Naive thymus-derived CD8-positive, alpha-beta T cell (primary cell): Measurements from ENCODE around the gene WAC. TPM values are rescaled to one million over a fixed set of nuclear protein-coding genes. Genes with fewer than 3 reads are reported as not detected.

Experiments
- ATAC-seq, 2 donors: fragments of 150-1000 bp; cut with Tn5 transposase in 1 of 2; sonication (Bioruptor Pico), chemical (Tn5 transposase) in 1 of 2; 1 replicate in 1 of 2; 2 replicates in 1 of 2; pipeline ENCODE4 v1.10.0; 2021; ENCODE audit warnings: mild to moderate bottlenecking in 2 of 2, moderate library complexity in 2 of 2
- POLR2A ChIA-PET: fragments of 350-600 bp; sonication (Branson Sonifier 250); formaldehyde crosslinking; loops from one replicate; lab custom pipeline; 2021; ENCODE audit warnings: antibody characterized with exemption; lab: Charles Lee
- DNase-seq, 10 donors: peaks; one replicate each; pipeline versions ENCODE4 v3.0.0 to v3.0.0-alpha.2; 2020 to 2022
- H3K27ac Mint-ChIP-seq, 10 donors: one replicate each; pipeline ENCODE4 v1.8.0; 2020 to 2022; ENCODE audit warnings: mild to moderate bottlenecking in 10 of 10, mixed read lengths in 10 of 10, moderate library complexity in 4 of 10, inconsistent platforms in 1 of 10
- H3K27me3 Mint-ChIP-seq, 5 donors: one replicate each; pipeline ENCODE4 v1.8.0; 2021 to 2022; ENCODE audit warnings: mixed read lengths in 5 of 5
- H3K36me3 Mint-ChIP-seq, 3 donors: one replicate each; pipeline ENCODE4 v1.8.0; 2020 to 2022; ENCODE audit warnings: mixed read lengths in 3 of 3, mild to moderate bottlenecking in 2 of 3, inconsistent platforms in 1 of 3
- H3K4me1 Mint-ChIP-seq, 4 donors: one replicate each; pipeline ENCODE4 v1.8.0; 2021 to 2022; ENCODE audit warnings: mixed read lengths in 4 of 4
- H3K4me3 Mint-ChIP-seq, 10 donors: one replicate each; pipeline ENCODE4 v1.8.0; 2020 to 2022; ENCODE audit warnings: mild to moderate bottlenecking in 10 of 10, mixed read lengths in 10 of 10, moderate library complexity in 6 of 10, inconsistent platforms in 1 of 10
- H3K9me3 Mint-ChIP-seq, 9 donors: one replicate each; pipeline ENCODE4 v1.8.0; 2020 to 2022; ENCODE audit warnings: mixed read lengths in 9 of 9, mild to moderate bottlenecking in 3 of 9, inconsistent platforms in 1 of 9, moderate library complexity in 1 of 9
- polyA plus RNA-seq, 3 donors: library from polyadenylated mRNA; unstranded; fragments of 300-500 nt; fragmentation: Illumina TruSeq; gene quantifications; one replicate each; pipeline ENCODE4 v1.2.3, GENCODE V29; 2021
- total RNA-seq, 8 experiments: library from RNA in 2 of 8; stranded (reverse) in 2 of 8; gene quantifications; one replicate each; pipeline ENCODE4 v1.2.3 and lab custom pipeline; 2021 to 2026

WAC gene
- total and polyA plus RNA-seq, 5 experiments from 2014 or later, result 84.2 to 213 (median 108) TPM

DNA sequence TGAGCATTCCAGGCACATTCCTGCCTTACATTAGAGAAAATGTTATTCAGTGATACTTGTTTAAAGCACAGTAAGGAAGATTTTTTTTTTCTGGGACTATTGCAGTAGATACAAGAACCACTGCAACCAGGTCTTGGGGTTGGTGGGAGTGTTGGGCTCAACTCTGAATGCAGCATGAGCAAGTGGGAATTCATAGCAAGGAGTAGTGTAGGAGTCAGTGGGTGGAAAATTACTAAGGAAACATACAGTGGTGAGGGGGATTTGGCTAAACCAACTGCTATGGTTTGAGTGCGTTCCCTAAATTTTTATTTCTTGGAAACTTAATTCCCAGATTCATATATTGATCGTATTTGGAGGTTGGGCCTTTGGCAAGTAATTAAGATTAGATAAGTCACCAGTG lies 22.4 kb downstream of the WAC start:
- POLR2A ChIA-PET, result no interaction called here
- Mint-ChIP-seq H3K4me1 (peaks cover 51 to 95% (median 89%) of the 10 kb centered on the region in 4 donors), H3K9me3 (no peaks in the 10 kb centered on the region), H3K27me3 (no peaks in the 10 kb centered on the region), H3K36me3 (peaks cover 16 to 90% (median 20%) of the 10 kb centered on the region in 3 donors), H3K27ac (peak overlapping the region in 6 of 10 donors; percentile 9 to 68 (median 30)), H3K4me3 (peak overlapping the region in 7 of 10 donors; percentile 23 to 58 (median 45))
- ATAC-seq (no peak), DNase-seq (no peak)

DNA sequence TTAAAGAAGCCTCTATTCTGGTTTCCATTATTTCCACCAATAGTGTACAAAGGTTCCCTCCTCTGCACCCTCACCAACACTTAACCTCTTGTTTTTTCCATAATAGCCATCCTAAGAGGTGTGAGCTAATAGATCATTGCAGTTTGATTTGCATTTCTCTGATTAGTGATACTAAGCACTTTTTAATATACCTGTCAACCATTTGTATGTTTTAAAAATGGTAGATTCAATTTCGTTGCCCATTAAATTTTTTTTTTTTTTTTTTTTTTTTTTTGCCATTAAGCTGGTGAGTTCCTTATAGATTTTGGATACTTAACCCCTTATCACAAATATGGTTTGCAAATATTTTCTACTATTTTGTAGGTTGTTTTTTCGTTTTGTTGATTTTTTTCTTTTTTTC lies 23.2 kb downstream of the WAC start:
- H3K4me1 Mint-ChIP-seq, result peaks cover 52 to 95% (median 89%) of the 10 kb centered on the region in 4 donors
- ATAC-seq, result no peak
- no peaks in the 10 kb centered on the region for H3K27me3 Mint-ChIP-seq
- peaks cover 16 to 90% (median 25%) of the 10 kb centered on the region in 3 donors for H3K36me3 Mint-ChIP-seq
- no peak for DNase-seq
- H3K27ac Mint-ChIP-seq, result no peak overlapping the region
- H3K4me3 Mint-ChIP-seq, result peak overlapping the region in 1 of 10 donors; percentile 2
- H3K9me3 Mint-ChIP-seq, result no peaks in the 10 kb centered on the region
- POLR2A ChIA-PET, result interaction anchor here (1.5 kb wide), 1 partner anchor 24 kb away, joined by 6 read pairs; the partner anchor contains the start of gene WAC

DNA sequence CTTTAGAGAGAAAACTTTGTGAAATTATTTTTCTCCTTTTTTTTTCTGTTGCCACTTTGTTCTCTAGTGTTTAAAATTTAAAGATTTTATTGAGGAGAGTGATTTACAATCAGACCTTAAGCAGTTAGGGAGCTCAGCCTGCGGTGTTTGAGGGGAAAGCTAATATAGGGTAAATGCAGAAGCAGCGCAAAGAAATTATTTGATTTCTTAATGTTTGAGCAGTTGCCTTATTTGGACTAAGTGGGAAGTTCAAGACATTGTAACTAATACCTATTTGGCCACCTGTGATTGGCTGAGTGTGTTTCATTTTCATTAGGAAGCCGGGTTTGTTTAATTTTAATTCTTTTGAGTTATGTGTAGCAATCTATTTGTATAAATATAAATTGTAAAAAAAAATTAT lies 25.3 kb downstream of the WAC start:
- POLR2A ChIA-PET, result no interaction called here
- Mint-ChIP-seq H3K27me3 (no peaks in the 10 kb centered on the region), H3K9me3 (no peaks in the 10 kb centered on the region), H3K4me1 (peaks cover 41 to 93% (median 83%) of the 10 kb centered on the region in 4 donors), H3K36me3 (peaks cover 16 to 89% (median 34%) of the 10 kb centered on the region in 3 donors), H3K27ac (peak overlapping the region in 2 of 10 donors; percentile 9 to 46), H3K4me3 (peak overlapping the region in 4 of 10 donors; percentile 8 to 43 (median 20))
- ATAC-seq, result no peak
- no peak for DNase-seq

DNA sequence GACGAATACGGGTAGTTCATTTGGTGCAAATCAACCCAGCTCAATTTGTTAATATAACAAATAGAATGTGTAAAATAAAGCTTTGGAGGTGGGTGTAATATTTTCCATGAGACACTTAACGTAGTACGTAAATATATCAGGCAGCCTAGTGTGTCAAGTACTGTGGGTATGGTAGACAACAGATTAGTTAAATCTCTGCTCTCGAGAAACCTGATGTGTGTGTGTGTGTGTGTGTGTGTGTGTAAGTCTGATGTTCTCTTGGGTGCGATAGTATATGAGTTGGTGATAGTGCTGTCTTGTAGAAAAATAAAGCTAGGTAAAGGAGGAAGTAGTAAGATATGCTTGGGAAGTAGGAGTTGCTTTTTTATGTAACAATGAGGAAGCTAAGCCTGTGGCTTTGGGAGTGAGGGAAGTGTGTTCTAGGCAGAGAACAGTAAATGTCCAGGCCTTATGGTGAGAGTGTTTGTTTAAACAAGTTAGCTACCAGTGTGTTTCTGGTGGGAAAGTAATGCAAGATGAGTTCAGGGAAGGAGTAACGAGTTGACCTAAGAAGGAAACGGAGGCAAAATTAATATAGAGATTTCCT lies 26.1 kb downstream of the WAC start:
- ATAC-seq (no peak), DNase-seq (no peak)
- peaks cover 16 to 89% (median 34%) of the 10 kb centered on the region in 3 donors for H3K36me3 Mint-ChIP-seq
- no peaks in the 10 kb centered on the region for H3K27me3 Mint-ChIP-seq
- peaks cover 43 to 90% (median 80%) of the 10 kb centered on the region in 4 donors for H3K4me1 Mint-ChIP-seq
- no peaks in the 10 kb centered on the region for H3K9me3 Mint-ChIP-seq
- POLR2A ChIA-PET, result no interaction called here
- peak overlapping the region in 6 of 10 donors; percentile 4 to 53 (median 27) for H3K27ac Mint-ChIP-seq
- H3K4me3 Mint-ChIP-seq, result peak overlapping the region in 7 of 10 donors; percentile 12 to 56 (median 20)

DNA sequence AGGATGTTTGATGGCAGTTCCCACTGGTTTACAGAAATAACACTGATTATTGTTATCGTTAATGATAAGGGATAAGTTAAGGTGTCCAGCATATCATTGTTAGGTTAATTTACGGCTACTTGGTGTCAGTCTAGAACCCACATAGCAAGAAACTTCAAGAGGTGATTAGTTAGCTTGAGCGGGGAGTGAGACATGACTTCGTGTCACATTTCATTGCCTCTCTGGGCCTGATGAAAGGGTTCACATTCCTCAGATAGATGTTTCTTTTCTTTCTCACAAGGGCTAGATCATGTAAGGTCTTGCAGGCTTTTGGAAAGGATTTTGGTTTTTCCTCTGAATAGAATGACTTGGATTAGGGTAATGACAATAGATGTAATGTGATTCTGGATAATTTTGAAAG lies 26.7 kb downstream of the WAC start:
- Mint-ChIP-seq H3K4me3 (peak overlapping the region in 3 of 10 donors; percentile 1 to 6 (median 3)), H3K4me1 (peaks cover 43 to 90% (median 80%) of the 10 kb centered on the region in 4 donors), H3K9me3 (no peaks in the 10 kb centered on the region), H3K27ac (peak overlapping the region in 4 of 10 donors; percentile 5 to 38 (median 28)), H3K36me3 (peaks cover 13 to 89% (median 28%) of the 10 kb centered on the region in 3 donors), H3K27me3 (no peaks in the 10 kb centered on the region)
- ATAC-seq, result no peak
- POLR2A ChIA-PET, result no interaction called here
- DNase-seq, result no peak

DNA sequence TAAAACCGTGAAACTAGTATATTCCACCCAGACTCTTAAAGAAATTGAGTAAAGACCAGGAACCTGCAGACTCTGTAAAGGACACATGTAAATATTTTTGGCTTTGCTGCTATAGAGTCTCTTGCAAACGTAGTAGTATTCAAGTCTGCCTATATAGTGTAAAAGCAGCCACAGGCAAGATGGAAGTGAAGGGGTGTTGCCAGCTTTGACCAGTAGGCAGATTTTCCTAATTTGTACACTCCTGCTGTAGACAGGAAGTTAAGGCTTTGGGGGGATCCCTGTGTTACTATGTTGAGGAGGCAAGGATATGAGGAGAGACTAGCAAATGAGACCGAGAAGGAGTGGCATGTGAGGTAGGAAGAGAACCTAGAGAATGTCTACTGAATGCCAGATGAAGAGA lies 27.7 kb downstream of the WAC start:
- no peaks in the 10 kb centered on the region for H3K27me3 Mint-ChIP-seq
- H3K9me3 Mint-ChIP-seq, result no peaks in the 10 kb centered on the region
- H3K4me1 Mint-ChIP-seq, result peaks cover 34 to 89% (median 79%) of the 10 kb centered on the region in 4 donors
- POLR2A ChIA-PET, result no interaction called here
- H3K36me3 Mint-ChIP-seq, result peaks cover 4 to 86% (median 19%) of the 10 kb centered on the region in 3 donors
- ATAC-seq (peak; percentile 21 to 50), DNase-seq (no peak)
- H3K27ac Mint-ChIP-seq, result peak overlapping the region in 5 of 10 donors; percentile 20 to 73 (median 61)
- H3K4me3 Mint-ChIP-seq, result peak overlapping the region in 5 of 10 donors; percentile 0 to 21 (median 1)

DNA sequence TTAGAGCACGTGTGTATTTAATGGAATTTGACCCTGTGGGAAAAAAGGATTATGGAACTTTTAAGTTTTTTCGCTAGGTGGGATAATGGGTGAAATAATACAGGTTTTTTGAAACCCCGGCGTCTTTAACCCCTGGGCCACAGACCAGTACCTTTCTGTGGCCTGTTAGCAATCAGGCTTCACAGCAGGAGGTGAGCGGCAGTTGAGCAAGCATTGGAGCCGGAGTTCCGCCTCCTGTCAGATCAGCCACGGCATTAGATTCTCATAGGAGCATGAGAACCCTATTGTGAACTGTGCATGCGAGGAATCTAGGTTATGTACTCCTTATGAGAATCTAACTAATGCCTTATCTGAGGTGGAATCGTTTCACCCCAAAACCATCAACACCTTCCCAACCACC lies 28.6 kb downstream of the WAC start:
- DNase-seq (no peak), ATAC-seq (no peak)
- peaks cover 35 to 89% (median 80%) of the 10 kb centered on the region in 4 donors for H3K4me1 Mint-ChIP-seq
- H3K36me3 Mint-ChIP-seq, result peaks cover 3 to 87% (median 17%) of the 10 kb centered on the region in 3 donors
- no peaks in the 10 kb centered on the region for H3K9me3 Mint-ChIP-seq
- H3K4me3 Mint-ChIP-seq, result peak overlapping the region in 2 of 10 donors; percentile 20 to 28
- H3K27me3 Mint-ChIP-seq, result no peaks in the 10 kb centered on the region
- POLR2A ChIA-PET, result no interaction called here
- no peak overlapping the region for H3K27ac Mint-ChIP-seq

DNA sequence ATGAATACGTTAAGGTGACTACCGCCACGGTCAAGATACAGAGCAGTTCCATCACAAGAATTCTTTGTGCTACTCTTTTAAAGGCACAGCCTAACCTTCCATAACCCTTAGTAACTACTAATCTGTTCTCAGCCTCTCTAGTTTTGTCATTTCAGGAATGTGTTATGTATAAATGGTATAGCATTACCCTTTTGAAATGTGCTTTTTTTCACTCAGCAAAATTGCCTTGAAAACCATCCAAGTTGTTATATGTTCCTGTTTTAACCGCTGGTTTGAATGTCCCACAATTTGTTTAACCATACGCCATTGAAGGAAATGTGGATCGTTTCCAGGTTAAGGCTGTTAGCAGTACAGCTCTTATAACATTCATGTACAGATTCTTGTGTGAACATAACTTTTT lies 32.0 kb downstream of the WAC start:
- no peaks in the 10 kb centered on the region for H3K27me3 Mint-ChIP-seq
- POLR2A ChIA-PET, result no interaction called here
- peak overlapping the region in 6 of 10 donors; percentile 4 to 44 (median 32) for H3K4me3 Mint-ChIP-seq
- peaks cover 0 to 89% (median 20%) of the 10 kb centered on the region in 3 donors for H3K36me3 Mint-ChIP-seq
- peaks cover 36 to 93% (median 81%) of the 10 kb centered on the region in 4 donors for H3K4me1 Mint-ChIP-seq
- peak overlapping the region in 3 of 10 donors; percentile 5 to 49 (median 44) for H3K27ac Mint-ChIP-seq
- H3K9me3 Mint-ChIP-seq, result no peaks in the 10 kb centered on the region
- DNase-seq, result no peak
- ATAC-seq, result no peak

DNA sequence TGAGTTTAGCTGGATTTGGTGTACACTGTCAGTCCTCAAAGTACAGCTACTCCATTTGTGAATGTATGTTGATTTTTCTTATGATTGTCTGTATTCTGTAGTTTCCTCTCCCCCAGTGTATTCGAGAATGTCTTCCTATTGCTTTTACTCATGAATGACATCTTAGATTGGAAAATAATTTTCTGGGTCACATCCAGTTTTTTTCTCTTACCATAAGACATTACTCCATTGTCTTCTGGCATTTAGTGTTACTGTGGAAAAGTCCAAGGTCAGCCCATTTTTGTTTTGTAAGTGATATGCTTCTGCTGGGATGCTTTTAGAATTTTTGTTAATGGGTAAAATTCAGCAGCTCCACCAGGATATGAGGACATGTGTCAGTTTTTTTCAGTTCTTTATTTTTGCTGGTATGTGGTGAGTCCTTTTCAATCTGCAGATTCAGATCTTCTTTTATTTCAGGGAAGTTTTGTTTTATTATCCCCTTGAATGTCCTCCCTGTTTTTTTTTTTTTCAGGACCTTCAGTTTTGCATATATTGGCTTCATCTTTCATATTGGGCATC lies 33.6 kb downstream of the WAC start:
- peak overlapping the region in 7 of 10 donors; percentile 0 to 48 (median 21) for H3K4me3 Mint-ChIP-seq
- POLR2A ChIA-PET, result interaction anchor here (0.6 kb wide), 1 partner anchor 33 kb away, joined by 3 read pairs; no protein-coding TSS in a partner anchor
- ATAC-seq, result no peak

DNA sequence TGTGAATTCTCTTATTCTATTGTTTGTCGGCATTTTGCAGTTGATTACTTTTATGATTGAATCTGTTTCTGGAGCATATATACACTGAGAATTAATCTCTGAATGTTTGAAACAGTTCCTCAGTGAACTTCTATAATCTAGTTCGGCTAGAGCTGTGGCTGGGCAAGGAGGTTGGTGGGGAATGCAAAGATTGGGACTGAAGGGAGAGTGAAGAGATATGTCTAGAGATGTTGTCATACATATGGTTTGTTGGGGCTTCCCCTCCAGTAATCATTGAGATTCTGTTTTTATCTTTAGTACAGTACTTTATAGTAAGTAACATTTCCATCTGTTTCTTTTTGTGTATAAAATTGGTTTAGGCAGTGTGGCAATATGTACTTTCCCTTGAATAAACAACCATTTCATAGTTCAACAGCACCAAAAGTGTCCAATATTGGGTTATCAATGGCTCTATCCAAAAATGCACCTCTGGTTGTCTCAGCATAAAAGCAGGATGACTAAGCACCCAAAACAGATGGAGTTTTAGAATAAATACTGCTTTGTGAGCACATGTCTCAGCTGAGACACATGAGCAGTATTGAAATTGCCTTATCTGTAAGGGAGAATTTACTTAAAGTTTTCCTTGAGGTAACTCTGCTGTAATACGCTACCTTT lies 36.7 kb downstream of the WAC start:
- H3K27me3 Mint-ChIP-seq, result no peaks in the 10 kb centered on the region
- peaks cover 0 to 85% (median 7%) of the 10 kb centered on the region in 3 donors for H3K36me3 Mint-ChIP-seq
- H3K4me3 Mint-ChIP-seq, result peak overlapping the region in 3 of 10 donors; percentile 1 to 78 (median 7)
- POLR2A ChIA-PET, result no interaction called here
- no peaks in the 10 kb centered on the region for H3K9me3 Mint-ChIP-seq
- ATAC-seq, result no peak
- H3K4me1 Mint-ChIP-seq, result peaks cover 36 to 94% (median 87%) of the 10 kb centered on the region in 4 donors
- H3K27ac Mint-ChIP-seq, result peak overlapping the region in 7 of 10 donors; percentile 0 to 63 (median 24)
- DNase-seq, result no peak

More for the DNA sequence above, 33.6 kb downstream of the WAC start:
- Mint-ChIP-seq H3K36me3 (peaks cover 0 to 87% (median 14%) of the 10 kb centered on the region in 3 donors), H3K27me3 (no peaks in the 10 kb centered on the region), H3K27ac (peak overlapping the region in 8 of 10 donors; percentile 19 to 68 (median 38)), H3K9me3 (no peaks in the 10 kb centered on the region), H3K4me1 (peaks cover 32 to 91% (median 79%) of the 10 kb centered on the region in 4 donors)
- no peak for DNase-seq

DNA sequence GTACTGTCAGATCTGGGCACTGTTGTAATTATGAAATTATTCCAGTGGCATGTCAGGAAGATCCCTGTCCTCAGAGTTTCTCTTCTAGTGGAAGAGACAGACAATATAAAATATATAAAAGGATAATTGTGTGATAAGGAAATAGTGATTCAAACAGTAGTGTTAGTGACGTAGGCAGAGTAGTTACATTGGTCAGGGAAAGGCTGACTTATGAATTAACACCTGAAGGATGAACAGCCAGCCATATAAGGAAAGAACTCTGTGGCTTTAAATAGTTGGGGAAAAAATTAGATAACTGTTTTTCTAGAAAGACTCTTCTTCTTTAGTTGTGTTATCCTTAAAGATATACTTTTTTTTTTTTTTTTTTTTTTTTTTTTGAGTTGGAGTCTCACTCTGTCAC lies 37.7 kb downstream of the WAC start:
- Mint-ChIP-seq H3K36me3 (peaks cover 0 to 88% (median 7%) of the 10 kb centered on the region in 3 donors), H3K4me1 (peaks cover 41 to 94% (median 89%) of the 10 kb centered on the region in 4 donors), H3K27me3 (no peaks in the 10 kb centered on the region), H3K4me3 (peak overlapping the region in 2 of 10 donors; percentile 4 to 5), H3K27ac (peak overlapping the region in 1 of 10 donors; percentile 16), H3K9me3 (no peaks in the 10 kb centered on the region)
- POLR2A ChIA-PET, result no interaction called here
- ATAC-seq (no peak), DNase-seq (no peak)

DNA sequence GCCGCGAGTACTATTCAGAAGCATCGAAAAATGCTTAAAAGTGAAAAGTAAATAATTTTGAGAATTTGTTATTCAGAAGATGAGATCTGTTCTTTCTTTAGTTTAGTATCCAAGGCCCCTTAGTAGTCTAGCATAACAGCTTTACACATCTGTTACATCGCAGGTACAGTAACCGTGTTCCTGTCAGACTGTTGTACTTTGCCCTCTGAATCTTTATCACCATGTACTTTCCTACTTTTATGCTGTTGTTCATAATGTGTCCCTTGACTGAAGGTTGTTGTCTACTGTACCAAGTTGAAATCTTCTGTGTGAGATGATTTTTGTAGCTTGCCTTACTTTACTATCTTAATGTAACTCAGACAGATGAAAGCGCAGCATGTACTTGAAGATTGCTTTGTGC lies 38.3 kb downstream of the WAC start:
- Mint-ChIP-seq H3K27me3 (no peaks in the 10 kb centered on the region), H3K4me1 (peaks cover 41 to 94% (median 86%) of the 10 kb centered on the region in 4 donors), H3K4me3 (peak overlapping the region in 3 of 10 donors; percentile 0 to 4 (median 2)), H3K9me3 (no peaks in the 10 kb centered on the region), H3K36me3 (peaks cover 0 to 85% (median 7%) of the 10 kb centered on the region in 3 donors), H3K27ac (peak overlapping the region in 2 of 10 donors; percentile 16 to 32)
- ATAC-seq, result no peak
- POLR2A ChIA-PET, result no interaction called here
- DNase-seq, result no peak
